ENCODE results near the gene TMEM175.
"Not testable (repeated sequence)": the region's sequence is repeated elsewhere in the genome, so short reads cannot be mapped to it uniquely, and the experiment has no call there.

The TMEM175 gene

DNA sequence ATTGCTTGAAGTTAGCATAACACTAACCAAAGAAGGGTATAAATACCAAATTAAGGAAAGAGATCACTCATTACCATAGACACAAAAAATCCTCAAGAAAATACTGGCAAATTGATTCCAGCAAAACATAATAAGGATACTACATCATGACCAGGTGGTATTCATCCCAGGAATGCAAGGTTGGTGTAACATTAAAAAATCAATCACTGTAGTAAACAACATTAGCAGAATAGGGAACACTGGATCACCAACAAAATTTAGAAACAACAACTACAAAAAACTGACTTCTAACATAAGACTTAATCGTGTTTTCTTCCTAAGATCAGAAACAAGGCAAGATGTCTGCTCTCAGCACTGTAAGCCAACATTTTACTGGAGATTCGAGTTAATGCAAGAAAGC, 14.3 kb upstream of the TMEM175 start:
- no peak for DNase-seq

DNA sequence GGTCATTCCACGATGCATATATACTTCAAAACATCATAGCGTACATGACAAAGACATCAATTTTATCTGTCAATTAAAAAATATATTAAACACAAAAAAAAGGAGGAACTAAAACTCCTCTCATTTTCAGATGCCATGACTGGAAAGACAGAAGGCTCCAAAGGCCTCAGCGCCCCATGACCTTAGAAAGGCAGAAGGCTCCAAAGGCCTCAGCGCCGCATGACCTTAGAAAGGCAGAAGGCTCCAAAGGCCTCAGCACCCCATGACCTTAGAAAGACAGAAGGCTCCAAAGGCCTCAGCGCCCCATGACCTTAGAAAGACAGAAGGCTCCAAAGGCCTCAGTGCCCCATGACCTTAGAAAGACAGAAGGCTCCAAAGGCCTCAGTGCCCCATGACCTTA, 13.7 kb upstream of the TMEM175 start:
- not testable (repeated sequence) for DNase-seq

DNA sequence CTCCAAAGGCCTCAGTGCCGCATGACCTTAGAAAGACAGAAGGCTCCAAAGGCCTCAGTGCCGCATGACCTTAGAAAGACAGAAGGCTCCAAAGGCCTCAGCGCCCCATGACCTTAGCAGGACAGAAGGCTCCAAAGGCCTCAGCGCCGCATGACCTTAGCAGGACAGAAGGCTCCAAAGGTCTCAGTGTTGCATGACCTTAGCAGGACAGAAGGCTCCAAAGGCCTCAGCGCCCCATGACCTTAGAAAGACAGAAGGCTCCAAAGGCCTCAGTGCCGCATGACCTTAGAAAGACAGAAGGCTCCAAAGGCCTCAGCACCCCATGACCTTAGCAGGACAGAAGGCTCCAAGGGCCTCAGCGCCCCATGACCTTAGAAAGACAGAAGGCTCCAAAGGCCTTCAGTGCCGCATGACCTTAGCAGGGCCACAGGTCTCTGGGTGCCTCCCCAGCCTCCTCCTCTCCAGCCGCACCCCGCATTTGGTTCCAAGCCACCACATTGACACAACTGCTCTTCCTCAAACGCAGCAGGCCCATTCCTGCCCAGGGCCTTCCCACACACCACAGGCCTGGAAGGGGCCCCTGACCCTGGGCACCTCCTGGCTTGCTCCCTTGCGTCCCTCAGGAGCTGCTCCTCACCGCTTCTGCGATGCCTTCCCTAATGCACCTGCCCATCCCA, 13.1 kb upstream of the TMEM175 start:
- DNase-seq, result not testable (repeated sequence)

DNA sequence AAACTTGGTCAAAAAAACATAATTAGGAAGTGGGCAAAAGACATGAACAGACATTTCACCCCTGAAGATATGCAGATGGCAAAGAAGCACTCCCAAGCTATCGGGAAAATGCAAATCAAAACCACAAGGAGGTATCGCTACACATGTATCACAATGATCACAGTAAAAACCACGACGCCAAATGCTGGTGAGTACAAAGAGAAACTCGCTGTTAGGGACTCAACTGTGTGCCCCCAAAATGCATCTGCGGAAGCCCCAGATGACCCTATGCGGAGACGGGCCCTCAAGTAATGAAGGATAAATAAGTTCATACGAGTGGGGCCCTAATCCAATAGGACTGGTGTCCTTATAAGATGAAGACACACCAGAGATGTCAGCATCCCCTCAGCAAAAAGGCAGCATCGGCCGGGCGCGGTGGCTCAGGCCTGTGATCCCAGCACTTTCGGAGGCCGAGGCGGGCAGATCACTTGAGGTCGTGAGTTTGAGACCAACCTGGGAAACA, 10.4 kb upstream of the TMEM175 start:
- no peak for DNase-seq

DNA sequence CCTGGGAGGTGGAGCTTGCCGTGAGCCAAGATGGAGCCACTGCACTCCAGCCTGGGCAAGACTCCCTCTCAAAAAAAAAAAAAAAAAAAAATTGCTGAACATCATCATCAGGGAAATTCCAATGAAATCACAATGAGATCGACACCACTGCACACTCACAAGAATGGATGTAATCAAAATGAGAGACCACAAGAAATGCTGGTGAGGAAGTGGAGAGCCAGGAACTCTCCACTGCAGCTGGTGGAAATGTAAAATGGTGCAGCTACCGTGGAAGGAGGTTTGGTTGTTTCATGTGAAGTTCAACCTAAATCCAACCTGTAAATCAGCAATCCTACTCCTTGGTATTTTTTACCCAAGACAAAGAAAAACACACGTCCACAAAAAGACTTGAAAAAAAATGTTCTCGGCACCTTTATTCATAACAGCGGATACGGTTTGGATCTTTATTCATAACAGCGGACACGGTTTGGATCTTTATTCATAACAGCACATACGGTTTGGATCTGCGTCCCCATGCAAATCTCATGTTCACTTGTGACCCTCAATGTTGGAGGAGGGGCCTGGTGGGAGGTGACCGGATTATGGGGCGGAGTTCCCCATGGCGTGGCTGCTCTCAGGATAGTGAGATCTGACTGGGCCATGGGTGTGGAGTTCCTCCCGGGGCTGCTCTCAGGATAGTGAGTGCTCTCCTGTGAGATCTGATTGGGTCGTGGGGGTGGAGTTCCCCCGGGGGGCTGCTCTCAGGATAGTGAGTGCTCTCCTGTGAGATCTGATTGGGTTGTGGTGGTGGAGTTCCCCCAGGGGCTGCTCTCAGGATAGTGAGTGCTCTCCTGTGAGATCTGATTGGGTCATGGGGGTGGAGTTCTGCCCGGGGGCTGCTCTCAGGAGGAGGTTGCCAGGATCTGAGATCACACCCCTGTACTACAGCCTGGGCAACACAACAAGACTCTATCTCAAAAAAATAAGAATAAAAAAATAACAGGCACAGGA, 7.9 kb upstream of the TMEM175 start:
- no peak for DNase-seq

DNA sequence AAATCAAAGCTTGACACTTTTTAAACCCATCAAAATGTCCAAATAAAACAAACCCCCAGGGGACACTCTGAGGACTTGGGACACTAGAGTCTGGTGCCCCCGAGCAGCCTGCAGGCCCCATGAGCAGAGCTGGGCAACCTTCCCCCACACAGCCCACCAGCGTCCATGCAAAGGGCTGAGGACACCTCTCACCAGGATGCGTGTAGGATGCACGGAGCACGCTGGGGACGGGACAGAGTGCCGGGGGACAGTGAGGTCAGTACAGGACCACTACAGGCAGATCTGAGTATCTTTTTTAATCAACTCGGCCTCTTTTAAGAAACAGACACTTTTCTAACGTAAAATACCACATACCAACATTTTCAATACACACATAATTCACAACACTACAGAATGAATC, 7.1 kb upstream of the TMEM175 start:
- no peak for DNase-seq

DNA sequence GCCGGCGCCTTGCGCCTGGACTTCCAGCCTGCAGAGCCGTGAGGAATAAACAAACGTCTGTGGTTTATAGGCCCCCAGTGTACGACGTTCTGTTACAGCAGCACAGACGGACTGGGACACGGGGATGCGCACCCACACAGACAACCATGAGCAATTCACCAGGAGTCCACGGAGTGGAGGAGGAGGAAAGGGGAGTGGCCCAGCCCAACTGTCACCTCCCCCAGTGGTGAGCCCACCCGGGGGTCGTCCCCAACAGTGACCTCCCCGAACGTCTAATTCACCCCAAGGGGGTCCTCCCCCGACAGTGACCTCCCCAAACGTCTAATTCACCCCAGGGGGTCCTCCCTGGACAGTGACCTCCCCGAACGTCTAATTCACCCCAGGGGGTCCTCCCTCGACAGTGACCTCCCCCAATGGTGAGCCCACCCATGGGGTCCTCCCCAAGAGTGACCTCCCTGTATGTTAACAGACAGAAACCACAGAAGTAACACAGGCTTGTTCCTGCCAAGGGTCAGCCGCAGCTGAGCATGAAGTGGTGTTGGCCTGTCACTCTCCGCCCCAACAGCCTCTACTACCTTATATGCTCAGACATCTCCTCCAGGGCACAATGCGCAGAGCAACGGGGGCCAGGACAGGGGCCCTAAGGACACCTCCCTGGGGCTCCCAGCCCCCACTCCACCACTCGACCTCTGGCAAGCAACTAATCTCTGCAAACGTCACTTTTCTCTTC, 6.3 kb upstream of the TMEM175 start:
- no peak for DNase-seq

DNA sequence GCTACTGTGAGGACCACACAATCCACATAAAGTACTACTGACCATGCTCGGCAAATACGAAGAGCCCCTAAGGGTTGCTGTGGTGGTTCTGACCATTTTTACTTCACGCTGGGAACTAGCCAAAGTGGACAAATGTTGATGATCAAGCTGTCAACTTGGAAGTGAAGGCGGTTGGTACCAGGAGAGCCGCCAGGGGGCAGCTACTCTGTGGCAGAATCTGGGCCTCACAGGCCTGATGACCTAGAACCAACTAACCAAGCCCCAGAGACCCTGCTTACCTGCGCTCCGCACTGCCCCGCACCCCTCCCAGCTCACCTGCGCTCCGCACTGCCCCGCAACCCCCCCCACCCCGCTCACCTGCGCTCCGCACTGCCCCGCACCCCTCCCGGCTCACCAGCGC, 5.7 kb upstream of the TMEM175 start:
- DNase-seq, result no peak

DNA sequence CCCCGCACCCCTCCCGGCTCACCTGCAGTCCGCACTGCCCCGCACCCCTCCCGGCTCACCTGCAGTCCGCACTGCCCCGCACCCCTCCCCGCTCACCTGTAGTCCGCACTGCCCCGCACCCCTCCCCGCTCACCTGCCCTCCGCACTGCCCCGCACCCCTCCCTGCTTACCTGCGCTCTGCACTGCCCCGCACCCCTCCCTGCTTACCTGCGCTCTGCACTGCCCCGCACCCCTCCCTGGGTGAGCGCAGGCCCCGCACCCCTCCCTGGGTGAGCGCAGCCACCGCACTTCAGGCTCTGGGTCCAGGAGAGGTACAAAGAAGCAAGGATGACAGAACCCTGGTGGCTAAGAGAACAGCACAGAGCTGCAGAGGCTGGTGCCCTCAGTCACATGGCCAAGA, 4.7 kb upstream of the TMEM175 start:
- not testable (repeated sequence) for DNase-seq

DNA sequence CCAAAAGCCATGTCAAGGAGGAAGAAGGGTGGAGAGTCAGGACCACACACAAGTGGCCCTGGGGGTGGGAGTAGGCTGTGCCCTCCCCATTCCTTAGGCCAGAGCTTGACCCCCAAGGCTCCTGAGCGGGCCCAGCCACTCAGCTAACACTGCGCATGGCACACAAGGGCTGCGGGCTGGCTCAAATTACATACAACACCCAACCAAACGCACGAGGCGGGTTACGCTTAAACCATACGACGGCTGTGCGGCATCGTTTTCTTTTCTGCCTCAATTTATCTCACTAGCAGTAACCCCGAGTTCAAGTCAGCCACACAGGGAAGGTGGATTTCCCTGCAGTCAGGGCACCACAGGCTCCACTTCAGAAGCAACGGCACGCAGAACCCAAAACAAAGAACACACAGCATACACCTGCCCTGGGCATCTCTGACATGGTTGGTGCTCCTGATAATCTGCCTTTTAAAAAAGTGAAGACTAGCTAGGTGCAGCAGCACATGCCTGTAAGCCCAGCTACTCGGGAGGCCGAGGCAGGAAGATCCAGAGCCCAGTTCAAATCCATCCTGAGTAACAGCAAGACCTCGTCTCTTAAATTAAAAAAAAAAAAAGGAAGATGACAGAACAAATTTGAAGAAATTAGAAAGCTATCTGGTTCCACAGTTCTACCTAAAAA, 3.0 kb upstream of the TMEM175 start:
- no peak for DNase-seq

DNA sequence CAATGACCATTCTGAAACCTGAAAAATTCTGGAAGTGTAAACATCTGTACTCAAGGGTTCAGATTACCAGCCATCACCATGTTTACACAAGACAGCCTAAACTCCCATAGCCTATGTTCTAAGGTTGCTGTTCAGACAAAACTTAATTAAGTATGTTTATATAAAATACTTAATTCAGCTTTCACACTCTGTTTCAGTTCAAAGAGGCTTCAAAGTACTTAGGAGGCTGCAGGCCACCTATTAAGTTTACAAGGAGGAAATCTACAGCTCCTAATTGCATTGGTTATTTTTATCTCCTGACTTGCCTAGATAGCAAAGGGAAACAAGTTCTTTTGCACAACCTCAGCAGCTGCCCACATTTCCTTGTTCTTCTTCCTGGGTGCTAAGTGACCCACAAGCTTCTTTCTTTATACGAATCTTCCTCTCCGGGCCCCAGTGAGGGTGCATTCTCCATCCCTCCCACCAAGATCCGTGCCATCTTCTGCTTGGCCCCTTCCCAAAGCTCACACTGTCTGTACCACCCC, 2.2 kb upstream of the TMEM175 start:
- no peak for DNase-seq

DNA sequence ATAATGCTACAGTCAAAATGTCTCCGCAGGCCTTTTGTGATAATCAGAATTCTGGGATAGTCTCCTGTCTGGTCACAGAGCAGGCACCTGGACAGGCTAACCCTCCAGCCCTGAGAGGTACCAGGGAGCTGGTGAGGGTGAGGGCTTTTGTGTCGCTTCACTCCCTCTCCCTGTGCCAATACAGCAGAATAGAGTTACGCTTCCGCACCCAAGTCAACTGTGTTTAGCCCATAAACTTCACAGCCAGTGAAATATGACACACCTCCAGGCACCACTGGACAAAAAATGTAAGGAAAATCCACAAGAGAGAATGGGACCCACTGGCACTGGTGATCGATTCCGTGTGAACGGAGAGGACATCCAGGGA, 1.4 kb upstream of the TMEM175 start:
- no peak for DNase-seq

DNA sequence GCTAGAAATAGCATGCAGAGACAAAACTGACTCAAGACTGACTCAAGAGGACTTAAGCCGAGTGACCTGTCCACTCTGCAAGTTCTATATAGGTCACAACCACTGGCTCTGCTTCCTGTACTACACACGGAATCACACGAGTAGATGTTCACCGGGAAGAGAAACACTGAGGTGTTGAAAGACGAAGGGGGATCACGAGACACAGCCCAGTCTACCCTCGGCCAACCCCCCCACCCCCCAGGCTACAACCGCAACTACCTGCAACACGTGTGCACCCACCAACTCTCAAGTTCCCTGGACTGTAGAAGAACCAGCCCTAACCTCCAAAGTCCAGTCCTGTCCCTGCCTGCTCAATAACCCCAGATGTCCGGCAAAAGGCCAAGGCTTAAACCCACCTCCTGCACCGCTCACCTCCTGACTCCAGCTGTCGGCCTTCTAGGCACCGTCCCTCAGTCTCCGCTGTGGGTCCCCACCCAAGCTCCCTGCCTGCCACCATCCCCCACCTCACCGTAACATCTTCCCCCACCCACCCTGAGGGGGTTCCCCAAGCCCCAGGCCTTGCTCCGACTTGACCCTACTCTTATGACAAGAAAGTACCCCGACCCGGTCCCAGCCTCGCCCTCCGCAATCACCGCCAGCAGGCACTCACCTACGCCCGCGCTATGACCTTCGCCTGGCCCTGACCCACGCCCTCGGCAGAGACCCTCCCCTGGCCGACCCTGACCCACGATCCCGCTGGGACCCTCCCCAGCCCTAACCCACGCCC, 883 bp upstream of the TMEM175 start:
- peak; percentile 12 for DNase-seq

DNA sequence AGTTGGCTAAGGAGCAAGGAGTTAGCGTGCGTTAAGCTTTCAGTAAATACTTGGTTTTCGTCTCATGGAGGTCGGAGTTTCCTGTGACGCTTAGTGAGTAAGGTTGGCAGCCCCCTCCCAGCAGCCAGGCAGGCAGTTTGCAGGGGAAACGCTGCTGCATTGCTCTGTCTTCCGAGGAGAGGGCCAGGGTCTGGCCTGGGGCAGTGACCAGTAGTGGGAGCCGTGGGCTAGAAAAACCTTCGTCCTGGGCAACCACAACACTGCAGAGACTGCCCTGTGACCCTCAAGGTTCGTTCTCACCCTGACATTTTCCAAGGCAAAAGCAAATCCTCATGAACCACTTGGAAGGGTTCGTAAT, 432 bp downstream of the TMEM175 start:
- DNase-seq, result no peak

DNA sequence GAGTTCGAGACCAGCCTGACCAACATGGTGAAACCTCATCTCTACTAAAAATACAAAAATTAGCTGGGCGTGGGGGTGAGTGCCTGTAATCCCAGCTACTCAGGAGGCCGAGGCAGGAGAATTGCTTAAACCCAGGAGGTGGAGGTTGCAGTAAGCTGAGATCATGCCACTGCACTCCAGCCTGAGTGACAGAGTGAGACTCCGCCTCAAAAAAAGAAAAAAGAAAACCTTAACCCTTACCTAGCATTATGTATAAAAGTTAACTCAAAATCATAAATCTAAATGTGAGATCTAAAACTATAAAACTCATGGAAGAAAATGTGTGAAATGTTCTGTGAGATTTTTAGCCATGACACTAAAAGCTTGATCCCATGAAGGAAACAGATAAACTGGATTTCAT, 7.2 kb downstream of the TMEM175 start:
- DNase-seq, result not testable (repeated sequence)

DNA sequence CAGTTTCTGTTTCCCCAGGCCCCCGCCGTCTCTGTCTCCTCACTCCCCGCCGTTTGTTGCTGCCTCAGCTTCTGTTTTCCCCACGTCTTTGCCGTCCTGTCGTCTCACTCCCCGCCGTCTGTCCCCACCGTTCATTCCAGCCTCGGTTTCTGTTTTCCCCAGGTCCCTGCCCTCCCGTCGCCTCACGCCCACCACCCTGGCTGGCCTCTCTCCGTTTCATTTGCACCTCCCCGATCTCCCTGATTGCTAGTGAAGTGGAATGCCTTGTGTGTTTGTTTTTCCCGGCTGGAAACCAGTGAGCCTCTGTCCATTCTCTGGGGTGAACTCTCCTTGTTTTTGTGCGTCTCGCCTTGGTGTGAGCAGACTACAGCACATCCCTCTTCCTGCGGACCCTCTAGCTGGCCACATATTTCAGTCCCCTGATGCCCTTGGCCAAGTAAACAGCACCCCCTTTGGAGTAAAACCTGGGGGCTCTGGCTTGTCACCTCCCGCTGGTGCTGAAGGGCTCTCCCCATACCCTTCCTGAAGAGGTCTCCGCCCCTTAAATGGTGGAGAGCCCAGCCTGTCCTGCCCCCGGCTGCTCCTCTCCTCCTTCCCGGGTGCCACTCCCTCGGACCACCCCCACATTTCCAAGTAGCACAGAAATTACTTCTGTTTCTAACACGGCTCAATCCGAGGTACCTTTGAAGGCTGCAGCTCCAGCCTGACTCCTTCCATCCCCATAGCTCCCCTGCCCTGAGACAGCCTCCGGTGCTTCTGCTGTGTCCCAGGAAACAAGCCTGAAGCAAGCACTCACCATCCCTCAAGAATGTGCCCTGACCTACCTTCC, 13.2 kb downstream of the TMEM175 start:
- no peak for DNase-seq

DNA sequence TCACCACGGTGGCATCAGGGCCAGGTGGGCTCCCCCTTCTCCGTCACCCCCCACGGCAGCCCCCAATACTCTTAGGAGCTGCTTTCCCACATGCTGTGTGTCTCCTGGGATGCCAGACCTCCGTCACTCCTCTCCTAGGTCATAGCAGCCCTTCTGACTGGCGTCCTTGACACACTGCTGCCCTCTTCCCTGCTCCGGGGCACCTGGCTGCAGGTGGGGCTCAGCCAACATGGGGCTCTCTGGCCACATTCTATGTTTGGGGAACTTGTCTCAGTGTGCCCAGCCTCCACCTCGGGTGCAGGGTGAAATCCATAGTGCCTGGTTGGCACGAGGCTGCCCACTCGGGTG, 13.8 kb downstream of the TMEM175 start:
- DNase-seq, result no peak

DNA sequence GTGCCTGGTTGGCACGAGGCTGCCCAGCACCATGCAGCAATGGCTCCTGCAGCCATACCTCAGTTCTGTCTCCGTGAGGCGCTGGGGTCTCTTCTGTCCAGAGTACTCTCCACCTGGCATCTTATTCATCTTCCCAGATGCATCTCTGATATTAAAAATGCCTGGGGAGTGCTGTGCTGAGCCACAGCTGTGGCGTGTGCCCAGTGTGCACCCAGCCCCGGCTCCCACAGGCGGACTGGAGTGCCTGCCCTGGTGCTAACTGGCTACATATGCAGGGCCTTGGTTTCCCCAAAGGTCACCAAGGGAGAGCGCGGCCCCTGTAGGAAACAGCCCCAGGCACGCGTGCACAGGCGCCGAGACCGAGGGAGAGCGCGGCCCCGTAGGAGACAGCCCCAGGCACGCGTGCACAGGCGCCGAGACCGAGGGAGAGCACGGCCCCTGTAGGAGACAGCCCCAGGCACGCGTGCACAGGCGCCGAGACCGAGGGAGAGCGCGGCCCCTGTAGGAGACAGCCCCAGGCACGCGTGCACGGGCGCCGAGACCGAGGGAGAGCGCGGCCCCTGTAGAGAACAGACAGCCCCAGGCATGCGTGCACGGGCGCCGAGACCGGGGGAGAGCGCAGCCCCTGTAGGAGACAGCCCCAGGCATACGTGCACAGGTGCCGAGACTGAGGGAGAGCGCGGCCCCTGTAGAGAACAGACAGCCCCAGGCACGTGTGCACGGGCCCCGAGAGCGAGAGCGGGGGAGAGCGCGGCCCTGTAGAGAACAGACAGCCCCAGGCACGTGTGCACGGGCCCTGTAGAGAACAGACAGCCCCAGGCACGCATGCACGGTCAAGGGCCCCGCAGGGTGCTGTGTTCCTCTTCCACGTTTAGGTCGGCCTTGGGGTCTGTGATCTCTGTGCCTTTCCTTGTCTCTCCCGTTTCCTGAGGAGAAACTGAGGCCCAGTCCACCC, 14.5 kb downstream of the TMEM175 start:
- no peak for DNase-seq

DNA sequence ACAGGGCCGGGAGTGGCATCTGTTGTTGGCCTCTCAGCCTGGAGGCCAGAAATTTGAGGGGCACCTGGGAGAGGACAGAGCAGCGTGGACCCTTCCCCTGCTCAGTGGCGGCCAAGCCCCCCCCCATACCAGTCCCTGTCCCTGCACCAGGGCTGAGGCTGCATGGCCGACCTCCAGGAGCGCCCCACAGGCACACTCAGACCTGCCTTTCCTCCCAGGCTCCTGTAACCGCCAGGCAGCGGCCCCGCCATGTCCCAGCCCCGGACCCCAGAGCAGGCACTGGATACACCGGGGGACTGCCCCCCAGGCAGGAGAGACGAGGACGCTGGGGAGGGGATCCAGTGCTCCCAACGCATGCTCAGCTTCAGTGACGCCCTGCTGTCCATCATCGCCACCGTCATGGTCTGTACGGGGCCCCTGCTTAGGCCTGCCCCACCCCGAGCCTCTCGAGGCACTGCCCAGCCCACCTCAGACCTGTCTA, 15.3 kb downstream of the TMEM175 start:
- DNase-seq, result no peak
